Stimulated activated CD4-positive, alpha-beta T cell treated with anti-CD3 and anti-CD28 coated beads, TNF-alpha, amount 100 ng/mL, for 1 hour (primary cell): ENCODE measurements around the gene RAB11FIP5.

Experiments
- DNase-seq, 3 donors: peaks; one replicate each; pipeline ENCODE4 v3.0.0-alpha.2; 2020; ENCODE audit warnings: low read depth in 3 of 3, low spot score in 1 of 3

Gene RAB11FIP5

GRCh38 chr2:73085691-73086090 lies 27.1 kb downstream of the RAB11FIP5 start:
- DNase-seq: peak; percentile 60 to 78 (median 66)

DNA sequence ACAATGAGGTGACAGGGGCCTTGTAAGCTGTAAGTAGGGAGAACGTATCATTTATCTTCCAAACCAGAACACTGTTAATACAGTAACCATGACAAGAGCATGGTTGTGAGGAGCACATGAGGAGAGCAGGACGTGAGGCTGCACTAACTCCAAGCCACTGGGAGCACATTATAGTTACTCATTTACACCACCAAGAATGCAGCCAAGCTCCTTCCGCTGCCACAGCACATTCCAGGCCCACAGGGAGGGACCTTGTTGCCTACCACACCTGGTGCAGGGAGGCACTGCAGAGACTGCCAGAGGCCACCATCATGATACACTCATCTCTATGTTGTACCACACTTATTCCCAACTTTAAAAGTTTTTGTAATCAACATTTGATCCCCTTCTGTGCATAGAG lies 27.8 kb downstream of the RAB11FIP5 start:
- no peak for DNase-seq

DNA sequence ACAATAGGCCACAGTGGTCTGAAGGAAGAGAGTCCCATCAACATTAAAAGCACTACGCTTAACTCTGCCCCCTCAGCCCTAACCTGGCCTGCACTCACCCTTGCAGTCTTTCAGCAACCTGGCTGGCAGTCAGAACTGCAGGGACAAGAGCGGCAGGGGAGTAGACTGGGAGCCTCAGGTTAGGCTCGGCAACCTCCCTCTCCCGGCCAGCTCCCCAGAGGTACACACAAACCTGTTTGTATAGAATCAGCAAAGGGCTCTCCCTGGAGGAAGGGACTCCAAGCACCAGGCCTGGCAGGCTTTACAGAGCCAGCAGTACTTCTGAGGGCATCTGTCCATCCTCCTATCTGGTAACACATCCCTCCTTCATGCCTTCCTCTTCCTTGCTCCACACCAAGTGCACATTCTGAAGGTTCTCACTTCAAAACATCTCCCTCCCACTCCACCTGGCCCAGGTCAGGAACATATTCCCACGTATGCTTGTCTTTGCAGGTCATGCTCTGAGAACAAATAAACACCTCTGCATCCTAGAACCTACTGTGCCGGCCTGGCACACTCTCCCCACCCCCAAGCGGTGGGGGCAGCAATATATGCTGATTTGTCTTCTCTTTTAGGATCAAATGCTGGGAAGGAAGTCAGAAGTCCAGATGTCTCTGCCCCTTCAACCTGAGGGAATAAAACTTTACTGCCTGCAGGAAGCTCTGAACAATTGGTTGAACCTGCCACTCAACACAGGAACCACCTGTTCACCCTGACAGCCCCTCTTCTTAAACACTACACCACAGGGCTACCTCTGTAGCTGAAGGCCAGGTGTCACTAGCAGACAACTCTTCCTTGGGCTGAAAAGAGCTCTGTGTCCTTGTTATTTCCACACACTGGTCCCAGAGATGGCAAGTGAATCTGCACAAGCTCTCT lies 28.6 kb downstream of the RAB11FIP5 start:
- DNase-seq: no peak

DNA sequence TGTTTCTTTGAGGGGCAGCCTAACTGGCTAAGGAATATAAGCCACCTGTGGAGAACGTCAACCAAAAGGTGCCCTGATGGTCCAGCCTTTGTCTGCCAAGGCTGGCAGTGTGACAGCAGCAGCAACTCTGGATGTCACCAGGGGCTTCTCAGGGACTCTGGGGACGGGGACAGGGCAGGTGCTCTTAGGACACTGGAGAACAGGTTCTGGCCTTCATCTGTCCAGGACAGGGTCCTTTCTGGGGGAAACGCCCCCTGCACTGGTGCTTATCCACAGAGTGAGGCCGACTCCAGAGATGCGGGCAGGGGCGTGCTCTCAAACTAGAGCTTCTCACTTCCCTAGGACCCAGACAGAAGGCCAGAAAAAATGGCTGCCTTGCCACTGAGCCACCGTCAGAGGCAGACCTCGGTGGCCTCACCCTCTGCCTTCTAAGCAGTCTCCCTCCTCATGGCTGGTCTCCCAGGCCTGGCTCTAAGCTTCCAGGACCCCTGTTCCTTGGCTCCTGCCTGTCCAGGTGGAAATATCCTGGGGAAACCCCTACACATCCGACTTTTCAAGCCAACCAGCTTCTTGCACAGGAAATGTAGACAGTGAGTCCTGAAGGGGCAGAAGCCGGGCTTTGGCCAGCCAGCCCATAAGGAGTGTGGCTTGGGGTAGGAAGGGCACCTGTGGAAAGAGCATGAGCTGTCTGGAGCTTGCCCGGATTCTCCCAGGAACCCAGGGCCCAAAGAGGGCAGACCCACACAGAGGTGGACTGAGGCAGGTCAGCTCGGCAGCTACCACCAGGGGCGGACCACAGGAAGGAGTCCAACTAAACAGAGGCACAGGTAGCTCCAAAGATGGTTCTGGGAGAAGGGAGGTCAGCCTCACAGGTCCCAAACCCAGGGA lies 30.0 kb downstream of the RAB11FIP5 start:
- DNase-seq: no peak

GRCh38 chr2:73081181-73081671 lies 31.5 kb downstream of the RAB11FIP5 start:
- DNase-seq: no peak

- DNase-seq: no peak
Measured at GRCh38 chr2:73080321-73081131, 32.2 kb downstream of the RAB11FIP5 start.

DNA sequence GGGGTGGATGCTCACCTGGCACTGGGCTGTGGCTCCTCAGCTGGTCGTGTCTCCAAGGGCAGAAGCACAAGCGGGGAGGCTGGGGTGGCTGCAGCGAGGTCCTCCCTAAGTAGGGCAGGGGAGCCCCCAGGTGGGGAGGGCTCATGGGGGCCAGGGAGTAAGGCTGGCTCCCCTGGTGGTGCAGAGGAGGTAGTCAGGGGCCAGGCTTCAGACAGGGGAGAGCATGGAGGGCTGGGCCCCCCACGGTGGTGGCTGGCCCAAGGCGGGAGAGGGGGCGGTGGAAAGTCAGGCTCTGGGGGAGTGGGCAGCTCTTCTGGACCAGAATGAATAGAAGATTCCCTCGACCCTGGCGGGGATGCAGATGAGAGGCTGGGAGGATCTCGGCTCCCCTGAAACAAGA lies 33.1 kb downstream of the RAB11FIP5 start:
- no peak for DNase-seq

GRCh38 chr2:73078457-73079411 lies 34.0 kb downstream of the RAB11FIP5 start:
- no peak for DNase-seq

GRCh38 chr2:73077424-73077795 lies 35.3 kb downstream of the RAB11FIP5 start:
- DNase-seq: no peak

DNA sequence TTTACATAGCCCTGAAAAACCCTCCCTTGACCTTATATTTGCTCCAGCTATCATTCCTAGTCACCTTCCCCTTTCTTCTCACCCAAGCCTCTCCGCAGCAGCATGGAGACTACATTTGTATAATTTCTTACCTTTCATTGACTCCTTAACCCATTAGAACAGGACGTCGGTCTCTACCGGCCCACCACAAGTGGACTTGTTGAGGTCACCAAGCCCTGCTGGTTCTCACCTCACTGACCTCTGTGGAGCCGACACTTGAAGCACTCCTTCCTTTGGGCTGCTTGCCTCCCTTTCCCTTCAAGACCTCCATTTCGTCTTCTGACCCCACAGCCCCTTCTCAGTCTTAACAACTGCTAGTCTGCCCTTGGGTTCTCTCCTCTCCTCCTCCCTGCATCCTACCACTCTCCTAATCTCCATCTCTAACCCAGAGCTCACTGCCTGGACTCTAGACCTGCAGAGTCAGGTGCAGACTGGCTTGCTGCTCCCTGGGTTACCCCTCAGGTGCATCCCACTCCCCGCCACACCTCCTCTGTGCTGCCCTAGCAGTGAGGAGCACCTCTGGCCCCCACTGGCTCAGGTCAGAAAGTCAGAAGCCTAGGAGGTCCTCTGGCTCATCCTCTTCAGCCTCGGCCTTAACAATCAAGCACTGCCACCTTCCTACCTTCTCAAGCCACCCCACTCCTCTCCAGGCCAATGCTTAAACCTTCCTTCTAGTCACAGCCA lies 35.9 kb downstream of the RAB11FIP5 start:
- DNase-seq: no peak

GRCh38 chr2:73075477-73076373 lies 37.0 kb downstream of the RAB11FIP5 start:
- no peak for DNase-seq

GRCh38 chr2:73074110-73075069 lies 38.4 kb downstream of the RAB11FIP5 start:
- DNase-seq: no peak

- DNase-seq: no peak
Measured at GRCh38 chr2:73072416-73072815, 40.3 kb downstream of the RAB11FIP5 start.

- no peak for DNase-seq
Measured at GRCh38 chr2:73072129-73072395, 40.7 kb downstream of the RAB11FIP5 start.

- DNase-seq: peak; percentile 83 to 97 (median 92)
Measured at GRCh38 chr2:73071360-73072128, 41.2 kb downstream of the RAB11FIP5 start, which contains the start of gene SFXN5. TSS of gene SFXN5 (minus strand) at chr2:73071712. CDS start at chr2:73071705, 7 bp downstream.

DNA sequence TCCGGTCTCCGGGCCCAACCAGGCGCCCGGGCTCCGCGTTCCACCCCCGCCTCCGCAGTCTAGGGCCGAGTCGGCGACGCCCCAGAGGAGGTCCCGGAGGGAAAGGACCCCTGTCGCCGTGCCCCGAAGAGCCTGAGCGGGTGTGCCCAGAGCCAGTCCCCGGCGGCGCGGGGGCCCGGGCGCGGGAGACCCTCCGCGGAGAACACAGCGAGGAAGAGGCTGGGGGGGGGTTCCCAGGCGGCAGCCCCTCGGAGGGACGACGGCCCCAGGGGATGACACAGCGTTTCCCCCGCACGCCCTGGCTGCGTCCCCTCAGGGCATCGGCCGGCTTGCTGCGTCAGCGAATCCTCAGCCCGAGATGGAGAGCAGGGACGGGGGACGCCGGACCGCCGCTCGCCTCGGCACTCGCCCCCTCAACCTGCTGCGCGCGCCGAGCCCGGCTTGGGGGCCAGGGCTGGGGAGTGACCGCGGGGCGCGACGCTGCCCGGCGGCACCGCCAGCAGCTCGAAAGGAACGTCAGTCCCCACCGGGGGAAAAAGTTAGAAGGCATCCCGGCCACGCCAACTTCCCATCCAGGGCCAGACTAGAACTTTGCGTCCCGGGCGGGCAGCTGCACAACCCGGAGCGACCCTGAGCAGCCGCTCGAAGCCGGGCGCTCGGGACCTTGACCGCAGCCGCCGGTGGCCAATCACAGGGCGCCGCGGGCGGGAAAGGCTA lies 41.9 kb downstream of the RAB11FIP5 start:
- DNase-seq: peak in 1 of 3 donors; percentile 25
